GM12864 (cell line): ENCODE data around the gene PAM.

Experiments used
- DNase-seq: peaks from one replicate; pipeline ENCODE4 v3.0.0-alpha.2; 2011; ENCODE audit warnings: low read depth
- H3K4me3 ChIP-seq: 2 replicates; pipeline ENCODE4 v1.5.1; 2011; ENCODE audit warnings: mild to moderate bottlenecking, low read depth, low read length, control low read depth
- TF ChIP-seq, protein P1 (sequence below): IDR thresholded peaks from 2 replicates; pipeline ENCODE4 v1.5.1; 2011; ENCODE audit warnings: low read depth, mild to moderate bottlenecking, moderate library complexity, low read length, control low read depth, inconsistent platforms; ENCODE audit errors: missing control alignments

The PAM gene

DNA sequence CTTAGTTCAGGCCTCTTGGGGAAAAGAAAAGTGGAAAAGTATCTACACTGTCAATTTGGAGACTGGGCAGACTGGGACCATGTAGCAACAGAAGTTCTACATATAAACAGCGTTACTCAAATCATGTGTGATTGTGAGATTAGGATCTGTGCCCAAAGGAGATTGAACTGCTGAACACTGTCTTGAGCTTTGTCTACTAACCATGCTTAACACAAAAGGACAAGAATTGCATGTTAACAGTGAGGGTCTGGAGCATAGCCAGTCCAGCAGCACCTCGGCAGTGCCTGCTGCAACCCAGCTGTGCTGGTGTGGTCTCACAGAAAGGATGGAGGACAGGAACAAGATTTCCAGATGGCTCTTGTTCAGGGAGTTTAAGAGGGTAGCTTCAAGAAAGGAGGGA lies 5.7 kb downstream of the PAM start:
- H3K4me3 ChIP-seq, result no peak overlapping the region; the same call in 1 of the 2 replicates
- TF ChIP-seq, protein P1, sequence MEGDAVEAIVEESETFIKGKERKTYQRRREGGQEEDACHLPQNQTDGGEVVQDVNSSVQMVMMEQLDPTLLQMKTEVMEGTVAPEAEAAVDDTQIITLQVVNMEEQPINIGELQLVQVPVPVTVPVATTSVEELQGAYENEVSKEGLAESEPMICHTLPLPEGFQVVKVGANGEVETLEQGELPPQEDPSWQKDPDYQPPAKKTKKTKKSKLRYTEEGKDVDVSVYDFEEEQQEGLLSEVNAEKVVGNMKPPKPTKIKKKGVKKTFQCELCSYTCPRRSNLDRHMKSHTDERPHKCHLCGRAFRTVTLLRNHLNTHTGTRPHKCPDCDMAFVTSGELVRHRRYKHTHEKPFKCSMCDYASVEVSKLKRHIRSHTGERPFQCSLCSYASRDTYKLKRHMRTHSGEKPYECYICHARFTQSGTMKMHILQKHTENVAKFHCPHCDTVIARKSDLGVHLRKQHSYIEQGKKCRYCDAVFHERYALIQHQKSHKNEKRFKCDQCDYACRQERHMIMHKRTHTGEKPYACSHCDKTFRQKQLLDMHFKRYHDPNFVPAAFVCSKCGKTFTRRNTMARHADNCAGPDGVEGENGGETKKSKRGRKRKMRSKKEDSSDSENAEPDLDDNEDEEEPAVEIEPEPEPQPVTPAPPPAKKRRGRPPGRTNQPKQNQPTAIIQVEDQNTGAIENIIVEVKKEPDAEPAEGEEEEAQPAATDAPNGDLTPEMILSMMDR, result no peak
- DNase-seq, result no peak

DNA sequence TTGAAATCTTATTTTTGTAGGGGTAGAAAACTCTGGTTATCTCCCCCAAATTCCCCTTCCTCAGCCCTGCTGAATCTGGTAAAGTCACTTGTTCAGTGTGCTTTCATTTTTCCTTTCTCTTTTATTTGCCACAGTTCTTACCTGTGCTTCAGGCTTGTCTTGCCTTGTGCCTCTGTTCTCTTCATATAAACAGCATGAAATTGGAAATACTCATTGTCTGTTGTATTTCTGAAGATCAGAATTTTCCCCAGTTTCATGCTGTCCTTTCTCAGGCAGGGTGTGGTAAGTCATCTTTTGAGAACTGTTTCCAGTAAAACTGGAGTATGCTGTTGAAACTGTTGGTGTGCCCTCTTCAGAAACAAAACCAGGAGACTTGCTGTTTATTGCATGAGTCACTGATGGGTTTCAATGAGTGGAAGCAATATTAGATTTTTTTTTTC lies 7.0 kb downstream of the PAM start:
- TF ChIP-seq, protein P1, result no peak
- H3K4me3 ChIP-seq, result peak overlapping the region; percentile 28; the same call in 1 of the 2 replicates
- no peak for DNase-seq

DNA sequence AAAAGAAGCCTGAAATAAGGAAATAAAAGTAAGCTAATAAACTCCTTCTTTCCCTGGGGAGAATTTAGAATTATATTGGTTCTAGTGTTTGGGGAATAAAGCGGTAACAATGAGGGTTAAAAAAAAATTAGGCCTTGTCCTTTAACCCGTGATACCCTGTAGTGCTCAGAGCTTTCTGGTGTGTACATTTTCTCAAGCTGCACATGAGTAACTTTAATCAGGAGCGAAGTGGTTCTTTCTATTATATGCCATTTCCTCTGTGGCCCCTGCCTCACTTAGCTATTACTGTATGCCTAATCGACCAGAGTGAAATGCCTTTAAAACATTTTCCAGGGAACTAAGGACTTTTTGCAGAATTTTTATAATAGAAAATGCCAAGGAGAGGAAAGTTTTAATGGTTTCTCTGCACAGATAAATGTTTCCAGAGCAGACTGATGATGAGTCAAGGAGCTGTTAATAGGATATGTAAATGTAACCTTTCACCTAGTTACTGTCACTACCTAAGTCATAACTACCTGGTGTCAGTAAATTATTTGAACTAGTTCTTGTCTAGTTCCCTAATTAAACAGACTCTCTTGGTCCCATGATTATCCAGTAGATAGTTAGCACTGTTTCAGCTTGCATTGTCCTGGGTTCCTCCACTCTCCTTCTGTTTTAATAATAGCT lies 7.6 kb downstream of the PAM start:
- DNase-seq, result no peak
- peak overlapping the region; percentile 13; the same call in 1 of the 2 replicates for H3K4me3 ChIP-seq
- TF ChIP-seq, protein P1, result no peak

GRCh38 chr5:102763734-102764133 lies 8.6 kb downstream of the PAM start:
- TF ChIP-seq, protein P1, result no peak
- no peak for DNase-seq
- no peak overlapping the region for H3K4me3 ChIP-seq

GRCh38 chr5:102764381-102765004 lies 9.4 kb downstream of the PAM start:
- no peak overlapping the region for H3K4me3 ChIP-seq
- no peak for DNase-seq
- TF ChIP-seq, protein P1, result no peak

GRCh38 chr5:102765350-102765749 lies 10.2 kb downstream of the PAM start:
- DNase-seq, result no peak
- TF ChIP-seq, protein P1, result no peak
- no peak overlapping the region for H3K4me3 ChIP-seq
